Limb (tissue), 2 donors: Measurements from ENCODE around the gene TBX21.
"Not testable (repeated sequence)": the region's sequence is repeated elsewhere in the genome, so short reads cannot be mapped to it uniquely, and the experiment has no call there.

ENCODE experiments used
- DNase-seq, 2 donors: peaks; one replicate each; pipeline ENCODE4 v3.0.0-alpha.2; 2016; ENCODE audit errors: extremely low spot score in 2 of 2

The TBX21 gene

GRCh38 chr17:47763913-47764582 lies 31.0 kb downstream of the TBX21 start:
- no peak for DNase-seq

- not testable (repeated sequence) for DNase-seq
Observed at GRCh38 chr17:47773649-47774048, 40.6 kb downstream of the TBX21 start.

GRCh38 chr17:47774331-47774730 lies 41.3 kb downstream of the TBX21 start:
- DNase-seq = no peak

GRCh38 chr17:47774987-47775580 lies 42.0 kb downstream of the TBX21 start:
- no peak for DNase-seq

- peak in 1 of 2 donors; percentile 5 for DNase-seq
Observed at GRCh38 chr17:47776330-47777197, 43.5 kb downstream of the TBX21 start.

- no peak for DNase-seq
Observed at GRCh38 chr17:47778184-47778635, 45.2 kb downstream of the TBX21 start.

- no peak for DNase-seq
Observed at GRCh38 chr17:47781397-47781796, 48.4 kb downstream of the TBX21 start.

- DNase-seq = peak; percentile 7 to 71
Observed at GRCh38 chr17:47785538-47786123, 52.6 kb downstream of the TBX21 start.

GRCh38 chr17:47789611-47790561 lies 56.9 kb downstream of the TBX21 start:
- peak; percentile 1 to 64 for DNase-seq

- DNase-seq = no peak
Observed at GRCh38 chr17:47791025-47791424, 58.0 kb downstream of the TBX21 start.

GRCh38 chr17:47792457-47792856 lies 59.4 kb downstream of the TBX21 start:
- no peak for DNase-seq

- no peak for DNase-seq
Observed at GRCh38 chr17:47792979-47793378, 59.9 kb downstream of the TBX21 start.
